Measurements from ENCODE around the gene SCG2. TPM values are rescaled to one million over a fixed set of nuclear protein-coding genes. Genes with fewer than 3 reads are reported as not detected.

The SCG2 gene
- total RNA-seq, 1 donor from 2014 or later: 5.6 TPM

GRCh38 chr2:223611061-223611460 lies 8.9 kb upstream of the SCG2 start:
- H3K27ac Mint-ChIP-seq (ENCODE audit: unreplicated experiment): no peak overlapping the region
- Histone ChIP-seq H3K27ac (ENCODE audit: low read depth, low read length) (no peak overlapping the region), H3K9ac (ENCODE audit: low read length) (no peak overlapping the region), H3K36me3 (ENCODE audit: insufficient read depth, low read length) (no peaks in the 10 kb centered on the region), H3K4me1 (ENCODE audit: insufficient read depth, low read length) (peaks cover 8% of the 10 kb centered on the region), H3K79me2 (ENCODE audit: insufficient read depth, low read length) (no peaks in the 10 kb centered on the region), H3K9me3 (ENCODE audit: insufficient read depth, low read depth, low read length) (no peaks in the 10 kb centered on the region), H3K27me3 (ENCODE audit: insufficient read depth, low read length) (no peaks in the 10 kb centered on the region), H4K20me1 (ENCODE audit: insufficient read depth, low read length) (no peaks in the 10 kb centered on the region), H2AFZ (ENCODE audit: low read depth, low read length) (no peak overlapping the region), H3K4me2 (ENCODE audit: low read length) (no peak overlapping the region), H3K4me3 (ENCODE audit: insufficient read depth, low read depth, low read length) (no peak overlapping the region)
- H3K36me3 Mint-ChIP-seq (ENCODE audit: low read depth, unreplicated experiment): no peaks in the 10 kb centered on the region
- H3K4me3 Mint-ChIP-seq (ENCODE audit: unreplicated experiment): no peak overlapping the region
- no peak for DNase-seq (ENCODE audit: low read depth)
- peaks cover 2% of the 10 kb centered on the region for H3K27me3 Mint-ChIP-seq (ENCODE audit: low read depth, unreplicated experiment)
- H3K4me1 Mint-ChIP-seq (ENCODE audit: low read depth, unreplicated experiment): peaks cover 15% of the 10 kb centered on the region
- FAIRE-seq: no peak
- H3K9me3 Mint-ChIP-seq (ENCODE audit: unreplicated experiment): peaks cover 2% of the 10 kb centered on the region
- TF ChIP-seq, protein P1, sequence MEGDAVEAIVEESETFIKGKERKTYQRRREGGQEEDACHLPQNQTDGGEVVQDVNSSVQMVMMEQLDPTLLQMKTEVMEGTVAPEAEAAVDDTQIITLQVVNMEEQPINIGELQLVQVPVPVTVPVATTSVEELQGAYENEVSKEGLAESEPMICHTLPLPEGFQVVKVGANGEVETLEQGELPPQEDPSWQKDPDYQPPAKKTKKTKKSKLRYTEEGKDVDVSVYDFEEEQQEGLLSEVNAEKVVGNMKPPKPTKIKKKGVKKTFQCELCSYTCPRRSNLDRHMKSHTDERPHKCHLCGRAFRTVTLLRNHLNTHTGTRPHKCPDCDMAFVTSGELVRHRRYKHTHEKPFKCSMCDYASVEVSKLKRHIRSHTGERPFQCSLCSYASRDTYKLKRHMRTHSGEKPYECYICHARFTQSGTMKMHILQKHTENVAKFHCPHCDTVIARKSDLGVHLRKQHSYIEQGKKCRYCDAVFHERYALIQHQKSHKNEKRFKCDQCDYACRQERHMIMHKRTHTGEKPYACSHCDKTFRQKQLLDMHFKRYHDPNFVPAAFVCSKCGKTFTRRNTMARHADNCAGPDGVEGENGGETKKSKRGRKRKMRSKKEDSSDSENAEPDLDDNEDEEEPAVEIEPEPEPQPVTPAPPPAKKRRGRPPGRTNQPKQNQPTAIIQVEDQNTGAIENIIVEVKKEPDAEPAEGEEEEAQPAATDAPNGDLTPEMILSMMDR (IDR thresholded peaks at IDR 0.05; ENCODE audit: insufficient read depth, low read depth, low read length): no peak
- no peak for TF ChIP-seq EZH2 (IDR thresholded peaks at IDR 0.05; ENCODE audit: insufficient read depth, low read length)

DNA sequence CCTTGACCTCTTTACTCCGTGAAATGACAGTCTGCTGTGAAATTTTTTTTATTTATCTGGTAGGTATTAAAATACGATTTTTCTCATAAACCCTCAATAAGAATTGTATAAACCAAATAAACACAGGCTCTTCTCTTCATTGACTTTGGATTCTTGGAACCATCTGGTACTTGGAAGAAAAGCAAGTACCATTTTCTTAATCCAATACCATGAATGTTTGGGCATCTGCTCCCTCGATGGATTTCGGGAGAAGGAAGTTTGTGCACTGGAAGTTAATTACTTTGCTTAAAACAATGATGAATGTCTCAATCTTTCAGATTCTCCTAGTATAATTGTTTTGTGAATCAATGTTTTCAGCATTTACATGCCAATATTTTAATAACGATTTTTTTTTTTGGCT lies 5.3 kb upstream of the SCG2 start:
- no peak overlapping the region for H3K4me3 ChIP-seq (ENCODE audit: insufficient read depth, low read depth, low read length)
- Mint-ChIP-seq H3K27ac (ENCODE audit: unreplicated experiment) (no peak overlapping the region), H3K4me3 (ENCODE audit: unreplicated experiment) (no peak overlapping the region), H3K27me3 (ENCODE audit: low read depth, unreplicated experiment) (no peaks in the 10 kb centered on the region), H3K36me3 (ENCODE audit: low read depth, unreplicated experiment) (no peaks in the 10 kb centered on the region), H3K4me1 (ENCODE audit: low read depth, unreplicated experiment) (peaks cover 3% of the 10 kb centered on the region), H3K9me3 (ENCODE audit: unreplicated experiment) (peaks cover 2% of the 10 kb centered on the region)
- H3K27me3 ChIP-seq (ENCODE audit: insufficient read depth, low read length): no peaks in the 10 kb centered on the region
- H3K9me3 ChIP-seq (ENCODE audit: insufficient read depth, low read depth, low read length): no peaks in the 10 kb centered on the region
- H3K4me1 ChIP-seq (ENCODE audit: insufficient read depth, low read length): peaks cover under 1% of the 10 kb centered on the region
- H4K20me1 ChIP-seq (ENCODE audit: insufficient read depth, low read length): no peaks in the 10 kb centered on the region
- TF ChIP-seq, protein P1 (IDR thresholded peaks at IDR 0.05; ENCODE audit: insufficient read depth, low read depth, low read length): no peak
- TF ChIP-seq EZH2 (IDR thresholded peaks at IDR 0.05; ENCODE audit: insufficient read depth, low read length): no peak
- FAIRE-seq (no peak), DNase-seq (ENCODE audit: low read depth) (no peak)
- H3K36me3 ChIP-seq (ENCODE audit: insufficient read depth, low read length): no peaks in the 10 kb centered on the region
- no peak overlapping the region for H2AFZ ChIP-seq (ENCODE audit: low read depth, low read length)
- no peak overlapping the region for H3K9ac ChIP-seq (ENCODE audit: low read length)
- H3K27ac ChIP-seq (ENCODE audit: low read depth, low read length): no peak overlapping the region
- H3K79me2 ChIP-seq (ENCODE audit: insufficient read depth, low read length): no peaks in the 10 kb centered on the region
- H3K4me2 ChIP-seq (ENCODE audit: low read length): no peak overlapping the region

DNA sequence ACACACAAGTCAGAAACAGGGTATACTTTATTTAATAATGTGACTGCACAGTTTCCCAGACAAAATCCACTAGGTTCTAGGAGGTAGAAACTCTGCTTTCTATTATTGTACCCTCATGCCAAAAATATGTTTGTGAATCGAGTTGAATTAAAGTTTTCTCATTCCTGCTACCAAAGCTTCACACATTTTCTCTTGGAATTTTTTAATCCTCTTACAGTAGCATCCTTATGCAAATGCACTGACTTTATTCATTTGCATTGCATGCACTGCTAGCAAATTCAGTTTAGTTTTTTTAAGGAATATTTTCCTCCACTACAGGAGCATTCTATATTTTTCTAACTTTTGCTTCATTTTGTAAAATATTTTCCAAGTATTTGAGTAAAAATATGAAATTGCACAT lies 4.8 kb upstream of the SCG2 start:
- no peak overlapping the region for H3K27ac ChIP-seq (ENCODE audit: low read depth, low read length)
- no peaks in the 10 kb centered on the region for H3K4me1 ChIP-seq (ENCODE audit: insufficient read depth, low read length)
- no peak overlapping the region for H3K9ac ChIP-seq (ENCODE audit: low read length)
- H3K36me3 ChIP-seq (ENCODE audit: insufficient read depth, low read length): no peaks in the 10 kb centered on the region
- H4K20me1 ChIP-seq (ENCODE audit: insufficient read depth, low read length): no peaks in the 10 kb centered on the region
- FAIRE-seq: no peak
- H3K27me3 Mint-ChIP-seq (ENCODE audit: low read depth, unreplicated experiment): no peaks in the 10 kb centered on the region
- H3K4me3 Mint-ChIP-seq (ENCODE audit: unreplicated experiment): no peak overlapping the region
- H3K79me2 ChIP-seq (ENCODE audit: insufficient read depth, low read length): no peaks in the 10 kb centered on the region
- no peak overlapping the region for H3K4me3 ChIP-seq (ENCODE audit: insufficient read depth, low read depth, low read length)
- TF ChIP-seq, protein P1 (IDR thresholded peaks at IDR 0.05; ENCODE audit: insufficient read depth, low read depth, low read length): no peak
- TF ChIP-seq EZH2 (IDR thresholded peaks at IDR 0.05; ENCODE audit: insufficient read depth, low read length): no peak
- peaks cover 2% of the 10 kb centered on the region for H3K9me3 Mint-ChIP-seq (ENCODE audit: unreplicated experiment)
- no peak overlapping the region for H3K4me2 ChIP-seq (ENCODE audit: low read length)
- no peaks in the 10 kb centered on the region for H3K9me3 ChIP-seq (ENCODE audit: insufficient read depth, low read depth, low read length)
- no peak overlapping the region for H3K27ac Mint-ChIP-seq (ENCODE audit: unreplicated experiment)
- no peak for DNase-seq (ENCODE audit: low read depth)
- H2AFZ ChIP-seq (ENCODE audit: low read depth, low read length): no peak overlapping the region
- H3K36me3 Mint-ChIP-seq (ENCODE audit: low read depth, unreplicated experiment): no peaks in the 10 kb centered on the region
- peaks cover 3% of the 10 kb centered on the region for H3K4me1 Mint-ChIP-seq (ENCODE audit: low read depth, unreplicated experiment)
- H3K27me3 ChIP-seq (ENCODE audit: insufficient read depth, low read length): no peaks in the 10 kb centered on the region
